Activated naive CD8-positive, alpha-beta T cell (primary cell): ENCODE data around the gene DMAC2.
"Not testable (repeated sequence)": the region's sequence is repeated elsewhere in the genome, so short reads cannot be mapped to it uniquely, and the experiment has no call there.

Experiments used
- H3K27ac Mint-ChIP-seq: one replicate; pipeline ENCODE4 v1.8.0; 2021; ENCODE audit warnings: mixed read lengths
- H3K27me3 Mint-ChIP-seq: one replicate; pipeline ENCODE4 v1.8.0; 2021; ENCODE audit warnings: mixed read lengths
- H3K36me3 Mint-ChIP-seq: one replicate; pipeline ENCODE4 v1.8.0; 2021; ENCODE audit warnings: mixed read lengths
- H3K4me1 Mint-ChIP-seq: one replicate; pipeline ENCODE4 v1.8.0; 2021; ENCODE audit warnings: low read depth, mixed read lengths
- H3K4me3 Mint-ChIP-seq: one replicate; pipeline ENCODE4 v1.8.0; 2021; ENCODE audit warnings: mild to moderate bottlenecking, mixed read lengths
- H3K9me3 Mint-ChIP-seq: one replicate; pipeline ENCODE4 v1.8.0; 2021; ENCODE audit warnings: low read depth, mixed read lengths

Gene DMAC2

GRCh38 chr19:41449865-41450178 is 10.1 kb upstream of the DMAC2 start:
- Mint-ChIP-seq H3K27me3 (no peaks in the 10 kb centered on the region), H3K27ac (no peak overlapping the region), H3K36me3 (no peaks in the 10 kb centered on the region), H3K9me3 (no peaks in the 10 kb centered on the region), H3K4me3 (no peak overlapping the region), H3K4me1 (peaks cover 7% of the 10 kb centered on the region)

- H3K27ac Mint-ChIP-seq = no peak overlapping the region
- H3K27me3 Mint-ChIP-seq = no peaks in the 10 kb centered on the region
- peak overlapping the region; percentile 83 for H3K4me3 Mint-ChIP-seq
Measured at GRCh38 chr19:41449079-41449864, 9.6 kb upstream of the DMAC2 start.

DNA sequence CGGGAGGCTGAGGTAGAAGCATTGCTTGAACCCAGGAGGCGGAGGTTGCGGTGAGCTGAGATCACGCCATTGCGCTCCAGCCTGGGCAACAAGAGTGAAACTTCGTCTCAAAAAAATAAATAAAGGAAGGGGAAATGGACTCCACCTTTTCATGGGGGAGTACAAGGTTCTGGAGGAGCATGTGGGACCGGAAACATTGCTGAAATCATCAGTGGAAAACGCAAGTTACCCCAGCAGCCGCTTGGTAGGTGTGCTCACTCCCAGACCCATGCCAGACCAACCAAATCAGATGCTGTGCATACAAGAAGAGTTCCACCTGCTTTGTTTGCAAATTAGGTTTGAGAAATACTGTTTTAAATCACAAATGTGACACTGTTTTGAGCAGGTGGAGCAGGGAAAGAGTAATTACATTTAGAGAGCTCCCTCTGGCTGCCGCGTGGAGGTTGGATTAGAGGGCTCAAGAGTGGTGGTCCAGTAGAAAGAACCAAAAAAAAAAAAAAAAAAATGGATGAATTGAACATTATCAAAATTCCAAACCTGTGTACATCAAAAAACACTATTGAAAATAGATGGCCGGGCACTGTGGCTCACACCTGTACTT is 8.1 kb upstream of the DMAC2 start:
- Mint-ChIP-seq H3K36me3 (no peaks in the 10 kb centered on the region), H3K27me3 (no peaks in the 10 kb centered on the region), H3K4me3 (peak overlapping the region; percentile 7), H3K4me1 (peaks cover 7% of the 10 kb centered on the region), H3K27ac (no peak overlapping the region), H3K9me3 (no peaks in the 10 kb centered on the region)

More at GRCh38 chr19:41449079-41449864, 9.6 kb upstream of the DMAC2 start:
- no peaks in the 10 kb centered on the region for H3K9me3 Mint-ChIP-seq
- H3K36me3 Mint-ChIP-seq = no peaks in the 10 kb centered on the region
- peaks cover 7% of the 10 kb centered on the region for H3K4me1 Mint-ChIP-seq

- H3K4me1 Mint-ChIP-seq = peaks cover 7% of the 10 kb centered on the region
- H3K27ac Mint-ChIP-seq = no peak overlapping the region
- no peak overlapping the region for H3K4me3 Mint-ChIP-seq
- no peaks in the 10 kb centered on the region for H3K9me3 Mint-ChIP-seq
- no peaks in the 10 kb centered on the region for H3K27me3 Mint-ChIP-seq
- no peaks in the 10 kb centered on the region for H3K36me3 Mint-ChIP-seq
Measured at GRCh38 chr19:41445575-41445974, 5.9 kb upstream of the DMAC2 start.

DNA sequence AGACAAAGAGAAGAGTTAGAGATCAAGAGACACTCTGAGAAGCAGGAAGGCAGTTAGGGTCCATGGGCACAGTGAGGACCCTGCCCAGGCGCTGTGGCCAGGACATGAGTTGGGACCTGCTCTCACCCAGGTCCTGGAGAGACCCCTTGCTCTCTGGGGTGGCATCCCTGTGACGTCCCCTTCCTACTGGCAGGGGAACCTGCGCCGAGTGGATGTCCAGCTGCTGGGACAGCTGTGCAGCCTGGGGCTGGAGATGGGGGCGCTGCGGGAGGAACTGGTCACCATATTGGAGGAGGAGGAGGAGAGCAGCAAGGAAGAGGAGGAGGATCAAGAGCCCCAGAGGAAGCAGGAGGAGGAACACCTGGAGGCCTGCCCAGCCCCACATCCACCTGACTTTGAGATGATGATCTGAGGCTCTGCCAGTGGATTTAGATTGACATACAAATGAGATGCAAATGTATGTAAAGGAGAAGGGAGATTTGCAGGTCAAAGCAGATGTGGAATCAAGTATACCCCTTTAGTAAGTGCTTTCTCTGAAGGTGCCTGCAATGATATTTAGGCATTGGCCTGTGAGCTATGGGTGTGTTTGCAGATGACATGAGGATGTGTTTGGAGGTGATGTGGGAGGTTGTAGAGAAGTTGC is 4.2 kb upstream of the DMAC2 start:
- H3K36me3 Mint-ChIP-seq = no peaks in the 10 kb centered on the region
- H3K27me3 Mint-ChIP-seq = no peaks in the 10 kb centered on the region
- no peak overlapping the region for H3K4me3 Mint-ChIP-seq
- peaks cover 2% of the 10 kb centered on the region for H3K4me1 Mint-ChIP-seq
- no peaks in the 10 kb centered on the region for H3K9me3 Mint-ChIP-seq
- H3K27ac Mint-ChIP-seq = no peak overlapping the region

- Mint-ChIP-seq H3K4me1 (peaks cover 8% of the 10 kb centered on the region), H3K9me3 (no peaks in the 10 kb centered on the region), H3K27me3 (no peaks in the 10 kb centered on the region), H3K36me3 (no peaks in the 10 kb centered on the region), H3K27ac (peak within 1 kb of the TSS; percentile 2), H3K4me3 (no peak within 1 kb of the TSS)
Measured at GRCh38 chr19:41442473-41443355, 3.0 kb upstream of the DMAC2 start, which contains the start of gene ERICH4. Gene ERICH4, plus strand, starts transcription at chr19:41443156. Its CDS starts 14 bp downstream, at chr19:41443170.

- Mint-ChIP-seq H3K36me3 (no peaks in the 10 kb centered on the region), H3K4me1 (peaks cover 9% of the 10 kb centered on the region), H3K27ac (no peak overlapping the region), H3K9me3 (no peaks in the 10 kb centered on the region), H3K4me3 (no peak overlapping the region), H3K27me3 (no peaks in the 10 kb centered on the region)
Measured at GRCh38 chr19:41441321-41441945, 1.7 kb upstream of the DMAC2 start.

GRCh38 chr19:41437944-41438574 is 1.7 kb downstream of the DMAC2 start:
- Mint-ChIP-seq H3K27me3 (no peaks in the 10 kb centered on the region), H3K36me3 (no peaks in the 10 kb centered on the region), H3K9me3 (no peaks in the 10 kb centered on the region), H3K4me3 (no peak overlapping the region), H3K4me1 (peaks cover 11% of the 10 kb centered on the region), H3K27ac (peak overlapping the region; percentile 50)

DNA sequence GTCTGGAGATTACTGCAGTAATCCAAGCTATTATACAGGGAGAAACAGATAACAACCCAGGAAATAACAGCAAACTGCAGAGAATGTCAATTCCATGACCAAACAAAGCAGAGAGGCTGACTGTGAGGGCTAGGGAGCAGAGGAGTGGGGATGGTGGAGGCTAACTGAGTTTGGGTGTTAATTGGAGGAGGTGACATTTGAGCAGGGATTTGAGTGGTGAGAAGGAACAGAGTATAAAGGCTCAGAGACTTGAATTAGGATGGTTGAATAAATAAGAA is 3.1 kb downstream of the DMAC2 start:
- no peaks in the 10 kb centered on the region for H3K9me3 Mint-ChIP-seq
- H3K4me1 Mint-ChIP-seq = peaks cover 11% of the 10 kb centered on the region
- no peak overlapping the region for H3K27ac Mint-ChIP-seq
- H3K36me3 Mint-ChIP-seq = peaks cover 4% of the 10 kb centered on the region
- no peaks in the 10 kb centered on the region for H3K27me3 Mint-ChIP-seq
- no peak overlapping the region for H3K4me3 Mint-ChIP-seq

DNA sequence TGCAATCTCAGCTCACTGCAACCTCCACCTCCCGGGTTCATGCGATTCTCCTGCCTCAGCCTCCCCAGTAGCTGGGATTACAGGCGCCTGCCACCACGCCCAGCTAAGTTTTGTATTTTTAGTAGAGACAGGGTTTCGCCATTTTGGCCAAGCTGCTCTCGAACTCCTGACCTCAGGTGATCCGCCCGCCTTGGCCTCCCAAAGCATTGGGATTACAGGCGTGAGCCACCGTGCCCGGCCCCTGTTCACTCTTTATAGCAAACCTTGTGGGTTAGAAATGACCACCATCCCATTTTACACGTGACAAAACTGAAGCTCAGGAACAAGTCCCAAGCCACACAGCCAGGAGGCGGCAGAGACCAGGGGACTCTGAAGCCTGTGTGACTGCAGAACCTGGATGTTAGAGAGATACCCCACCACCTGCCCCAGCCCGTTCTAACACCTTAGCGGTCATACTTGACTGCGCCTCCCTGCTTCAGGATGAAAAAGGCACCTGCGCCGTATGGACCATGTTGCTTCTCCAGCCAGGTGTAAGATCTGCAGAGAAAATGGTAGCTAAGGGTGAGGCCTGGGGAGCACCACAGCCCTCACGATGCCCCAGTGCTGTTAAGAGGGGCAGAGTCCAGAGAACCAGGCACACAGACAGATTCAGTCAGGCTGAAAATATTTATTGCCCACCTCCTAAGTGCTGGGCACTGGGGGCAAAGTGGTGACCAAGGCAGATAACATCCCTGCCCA is 3.6 kb downstream of the DMAC2 start:
- no peak overlapping the region for H3K27ac Mint-ChIP-seq

GRCh38 chr19:41435376-41435775 is 4.3 kb downstream of the DMAC2 start:
- H3K9me3 Mint-ChIP-seq, H3K27me3 Mint-ChIP-seq, H3K4me3 Mint-ChIP-seq, H3K36me3 Mint-ChIP-seq, H3K27ac Mint-ChIP-seq: not testable (repeated sequence)
- H3K4me1 Mint-ChIP-seq = peaks cover 13% of the 10 kb centered on the region

More for the DNA sequence above, 3.6 kb downstream of the DMAC2 start:
- Mint-ChIP-seq H3K4me3 (no peak overlapping the region), H3K27me3 (no peaks in the 10 kb centered on the region), H3K9me3 (no peaks in the 10 kb centered on the region), H3K4me1 (peaks cover 11% of the 10 kb centered on the region), H3K36me3 (peaks cover 4% of the 10 kb centered on the region)

DNA sequence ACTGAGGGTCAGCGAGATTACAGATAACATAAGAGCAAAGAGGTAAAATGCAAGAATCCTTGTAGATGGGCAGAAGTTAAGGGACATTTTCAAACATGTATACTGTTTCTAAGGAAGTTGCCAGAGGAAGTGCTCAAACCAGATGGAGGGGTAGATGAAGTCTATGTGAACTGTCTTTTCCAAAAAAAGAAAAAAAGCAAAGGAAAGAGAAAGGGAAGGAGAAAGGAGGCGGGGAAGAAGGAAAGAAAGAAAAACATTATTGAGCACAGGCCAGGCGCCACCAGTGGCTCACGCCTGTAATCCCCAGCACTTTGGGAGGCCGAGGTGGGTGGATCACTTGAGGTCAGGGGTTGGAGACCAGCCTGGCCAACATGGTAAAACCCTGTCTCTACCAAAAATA is 5.3 kb downstream of the DMAC2 start:
- Mint-ChIP-seq H3K4me1 (peaks cover 13% of the 10 kb centered on the region), H3K36me3 (peaks cover 4% of the 10 kb centered on the region), H3K27me3 (no peaks in the 10 kb centered on the region), H3K27ac (no peak overlapping the region), H3K4me3 (no peak overlapping the region), H3K9me3 (no peaks in the 10 kb centered on the region)

DNA sequence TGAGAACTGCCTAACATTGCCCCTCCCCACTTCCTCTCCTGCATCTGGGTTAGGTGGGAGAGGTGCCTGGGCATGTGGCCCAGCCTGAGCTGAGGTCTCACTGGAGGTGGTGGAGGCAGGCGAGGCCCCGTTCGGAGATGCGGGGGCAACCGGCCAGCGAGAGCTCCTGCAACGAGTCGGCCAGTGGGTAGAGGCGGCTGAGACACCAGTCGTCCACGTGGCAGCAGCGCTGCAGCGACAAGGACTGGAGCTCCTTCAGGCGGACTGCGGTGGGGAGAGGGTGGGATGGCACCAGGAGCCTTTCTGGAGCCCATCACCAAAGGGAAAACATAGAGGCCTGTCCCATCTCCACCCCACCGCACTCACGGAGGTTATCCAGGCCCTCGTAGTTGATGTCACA is 6.5 kb downstream of the DMAC2 start:
- Mint-ChIP-seq H3K9me3 (no peaks in the 10 kb centered on the region), H3K27me3 (no peaks in the 10 kb centered on the region), H3K4me1 (peaks cover 16% of the 10 kb centered on the region), H3K4me3 (no peak overlapping the region), H3K36me3 (peaks cover 4% of the 10 kb centered on the region), H3K27ac (no peak overlapping the region)
